Stimulated activated CD4-positive, alpha-beta T cell treated with anti-CD3 and anti-CD28 coated beads, Interleukin-15, amount 100 ng/mL, for 48 hours (primary cell): Measurements from ENCODE around the gene TSPAN14.

Experiments used
- DNase-seq, 2 donors: peaks; one replicate each; pipeline ENCODE4 v3.0.0-alpha.2; 2020; ENCODE audit warnings: low read depth in 2 of 2

The TSPAN14 gene

DNA sequence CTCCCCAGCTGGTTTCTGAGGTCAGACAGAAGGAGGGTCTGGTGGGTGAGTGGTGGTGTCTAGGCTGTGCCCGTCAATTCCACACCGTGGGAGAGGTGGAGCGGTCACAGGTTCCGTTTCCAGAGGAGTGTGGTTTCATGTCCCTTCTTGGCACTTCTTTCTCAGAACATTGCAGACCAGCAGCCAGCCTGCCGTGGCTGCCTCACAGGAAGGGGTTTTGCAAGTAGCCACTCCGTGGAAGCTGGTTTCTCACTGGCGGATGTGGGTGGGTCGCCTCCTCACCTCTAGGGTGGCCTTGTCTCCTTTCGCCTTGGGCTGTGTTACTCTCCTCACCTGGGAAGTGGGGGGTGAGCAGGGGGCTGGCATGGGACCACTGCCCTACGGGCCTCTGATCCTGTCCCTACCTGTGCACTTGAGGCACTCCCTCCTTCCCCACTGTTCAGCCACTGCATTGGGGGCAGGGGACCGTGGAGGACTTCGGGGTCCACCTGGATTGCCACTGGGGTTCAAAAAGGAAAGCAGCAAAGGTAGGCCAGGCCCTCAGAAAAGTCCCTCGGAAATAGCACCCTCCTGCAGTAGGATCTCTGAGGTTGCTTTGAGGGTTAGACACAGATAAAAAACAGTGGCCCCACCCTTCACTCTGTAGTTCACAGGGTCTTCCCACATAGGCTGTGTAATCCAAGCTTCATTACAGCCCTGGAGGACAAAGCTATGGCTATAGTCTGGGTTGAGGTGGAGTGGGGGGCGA lies 33.9 kb downstream of the TSPAN14 start:
- DNase-seq: no peak

DNA sequence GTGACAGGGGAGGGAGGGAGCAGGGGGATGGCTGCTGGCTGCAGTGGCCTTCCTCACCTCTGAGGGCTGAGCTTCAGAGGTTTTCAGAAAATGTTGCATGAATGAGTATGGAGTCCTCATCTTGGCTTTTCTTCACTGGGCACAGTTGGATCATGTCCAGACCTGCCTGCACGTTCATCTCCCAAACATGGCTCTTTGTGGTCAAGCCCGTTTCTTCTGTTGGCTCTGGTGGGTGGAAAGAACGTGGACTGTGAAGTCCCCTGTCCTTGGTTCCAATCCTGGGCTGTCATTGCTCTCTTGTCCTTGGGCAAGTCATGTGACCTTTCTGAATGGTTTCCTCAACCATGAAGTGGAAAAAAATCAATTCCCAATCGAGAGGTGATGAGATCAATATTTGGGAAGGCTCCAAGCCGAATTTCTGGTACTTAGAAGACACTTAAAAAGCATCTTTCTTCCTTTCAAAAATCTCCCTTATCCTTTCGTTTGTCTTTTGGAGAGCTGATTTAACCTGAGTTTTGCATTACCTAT lies 34.5 kb downstream of the TSPAN14 start:
- no peak for DNase-seq

DNA sequence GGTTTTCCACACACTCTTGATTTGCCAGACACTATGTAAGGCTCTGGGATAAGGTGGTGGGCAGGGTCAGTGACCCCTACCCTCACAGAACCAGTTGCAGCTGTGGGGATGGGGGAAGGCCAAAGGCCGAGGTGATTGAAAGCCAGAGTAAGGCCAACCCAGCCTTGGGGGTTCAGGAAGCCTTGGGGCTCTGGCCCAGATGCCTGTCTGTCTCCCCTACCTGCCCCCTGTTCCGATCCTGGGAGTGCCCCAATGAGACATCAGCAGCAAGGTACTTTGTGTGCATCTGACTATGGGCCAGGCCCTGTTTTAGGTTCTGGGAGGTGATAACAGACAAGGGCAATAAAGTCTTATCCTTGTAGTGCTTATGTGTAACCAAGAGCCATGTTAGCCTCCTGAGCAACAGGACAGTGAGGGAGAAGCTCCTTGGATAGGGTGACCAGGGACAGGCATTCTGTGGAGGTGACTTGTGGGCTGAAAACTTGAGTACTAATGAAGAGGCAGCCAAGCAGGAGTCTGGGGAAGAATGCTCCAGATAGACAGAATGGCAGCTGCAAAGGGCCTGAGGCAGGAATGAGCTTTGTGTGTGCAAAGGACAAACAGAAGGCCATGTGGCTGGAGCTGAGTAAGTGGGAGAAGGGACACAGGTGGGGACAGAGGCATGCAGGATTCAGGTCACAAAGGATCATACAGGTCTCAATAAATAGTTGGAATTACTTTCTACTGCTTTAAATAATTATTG lies 35.4 kb downstream of the TSPAN14 start:
- no peak for DNase-seq

DNA sequence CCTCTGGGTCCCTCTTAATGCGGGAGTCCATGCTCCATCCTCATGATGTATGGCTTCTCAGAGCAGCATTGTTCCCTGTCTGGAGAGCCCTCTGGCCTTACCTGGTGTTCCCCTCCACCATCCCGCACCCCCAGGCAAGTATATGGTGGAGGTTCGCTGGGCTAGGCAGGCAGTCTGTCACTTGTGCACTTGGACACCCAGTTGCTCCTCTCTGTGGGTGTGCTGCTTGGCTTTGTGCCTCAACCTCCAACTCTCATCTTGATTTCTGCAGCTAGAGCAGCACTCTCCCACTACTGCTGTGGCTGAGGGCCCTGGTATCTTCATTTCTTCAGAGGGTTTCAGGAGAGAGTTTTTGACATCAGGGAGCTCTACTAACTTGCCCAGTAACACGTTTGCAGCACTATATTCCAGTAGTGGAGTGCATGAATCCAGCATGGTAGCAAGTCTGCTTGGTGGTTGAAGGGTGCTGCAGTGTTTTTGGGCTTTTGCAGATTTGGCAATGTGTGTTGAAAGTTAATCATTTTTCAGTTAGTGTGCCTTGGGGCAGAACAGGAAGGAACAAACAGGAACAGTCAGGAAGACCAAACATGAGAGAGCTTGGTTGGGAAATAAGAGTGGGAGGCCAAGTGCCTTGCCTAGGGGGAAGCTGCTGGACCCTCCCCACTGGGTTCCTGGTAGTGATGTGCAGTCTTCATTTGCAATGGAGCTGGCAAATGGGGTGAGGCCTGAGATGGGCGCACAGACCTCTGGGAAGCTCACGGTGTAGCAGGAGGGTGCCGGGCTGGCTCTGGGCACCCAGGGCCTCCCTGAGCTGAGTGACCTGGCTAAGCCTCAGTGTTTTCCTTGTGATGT lies 37.4 kb downstream of the TSPAN14 start:
- DNase-seq: no peak

DNA sequence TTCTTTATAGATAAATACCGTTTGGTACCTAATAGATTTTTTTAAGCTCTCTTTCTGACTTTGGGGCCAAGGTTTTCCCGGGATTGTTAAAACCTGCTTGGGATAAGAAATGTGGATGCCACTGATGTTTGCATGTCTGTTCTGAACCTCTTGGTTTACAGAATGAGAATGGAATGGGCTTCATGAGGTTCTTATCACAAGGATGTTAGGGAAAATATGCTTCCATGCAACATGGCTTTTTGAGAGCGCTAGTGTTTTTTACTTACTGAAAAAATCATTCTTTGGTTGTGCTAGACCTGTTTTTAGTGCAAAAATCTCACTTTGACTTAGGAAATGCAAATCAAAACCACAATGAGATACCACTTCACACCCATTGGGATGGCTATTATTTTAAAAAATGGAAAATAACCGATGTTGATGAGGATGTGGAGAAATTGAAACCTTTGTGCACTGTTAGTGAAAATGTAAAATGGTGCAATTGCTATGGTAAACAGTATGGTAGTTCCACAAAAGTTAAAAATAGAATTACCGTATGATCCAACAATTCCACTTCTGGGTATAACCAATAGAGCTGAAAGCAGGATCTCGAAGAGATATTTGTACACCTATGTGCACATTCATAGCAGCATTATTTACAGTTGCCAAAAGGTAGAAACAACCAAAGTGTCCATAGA lies 38.9 kb downstream of the TSPAN14 start:
- no peak for DNase-seq

DNA sequence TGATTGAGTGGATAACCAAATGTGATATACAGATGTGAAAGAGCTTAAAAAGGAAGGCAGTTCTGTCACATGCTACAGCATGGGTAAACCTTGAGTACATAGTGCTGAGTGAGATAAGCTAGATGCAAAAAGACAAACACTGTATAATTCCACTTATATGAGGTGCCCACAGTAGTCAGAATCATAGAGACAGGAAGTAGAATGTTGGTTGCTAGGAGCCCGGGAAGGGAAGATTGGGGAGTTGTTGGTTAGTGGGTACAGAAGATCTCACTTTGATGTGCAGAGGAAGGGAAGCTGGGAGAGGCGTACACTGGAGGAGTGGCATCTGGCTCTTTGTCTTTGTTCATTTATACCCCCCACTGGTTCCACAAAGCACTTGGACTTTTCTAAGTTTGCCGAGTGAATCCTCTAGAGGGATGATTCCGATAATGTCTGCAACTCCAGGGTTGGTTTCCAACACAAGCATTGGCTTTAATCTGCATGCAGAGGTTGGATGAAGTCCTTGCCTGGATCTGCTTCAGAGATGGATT lies 39.5 kb downstream of the TSPAN14 start:
- no peak for DNase-seq

DNA sequence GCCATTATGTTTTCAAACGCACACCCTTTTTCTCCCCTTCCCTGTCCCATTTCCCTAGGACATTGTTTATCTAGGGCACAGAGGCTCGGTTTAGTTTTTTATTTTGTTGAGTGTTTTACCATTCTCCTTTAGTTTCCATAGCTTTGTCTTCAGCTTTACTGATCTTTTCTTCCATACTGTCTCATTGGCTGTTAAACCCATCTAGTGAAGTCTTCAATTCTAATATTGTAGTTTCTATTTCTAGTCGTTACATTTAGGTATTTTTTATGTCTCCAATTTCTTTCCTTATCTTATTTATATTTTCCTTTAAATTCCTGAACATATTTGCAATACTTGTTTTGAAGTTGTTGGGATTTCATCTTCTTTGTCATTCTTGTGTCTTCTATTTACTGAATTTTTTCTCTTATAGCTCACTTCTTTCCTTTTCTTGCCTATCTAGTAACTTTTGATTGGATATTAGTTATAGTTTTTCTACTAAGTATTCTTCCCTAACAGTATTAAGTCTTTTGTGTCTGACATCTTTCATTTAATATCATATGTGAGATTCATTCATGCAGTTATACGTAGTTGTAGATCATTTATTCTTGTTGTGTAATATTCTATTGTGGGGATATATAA lies 42.6 kb downstream of the TSPAN14 start:
- no peak for DNase-seq

DNA sequence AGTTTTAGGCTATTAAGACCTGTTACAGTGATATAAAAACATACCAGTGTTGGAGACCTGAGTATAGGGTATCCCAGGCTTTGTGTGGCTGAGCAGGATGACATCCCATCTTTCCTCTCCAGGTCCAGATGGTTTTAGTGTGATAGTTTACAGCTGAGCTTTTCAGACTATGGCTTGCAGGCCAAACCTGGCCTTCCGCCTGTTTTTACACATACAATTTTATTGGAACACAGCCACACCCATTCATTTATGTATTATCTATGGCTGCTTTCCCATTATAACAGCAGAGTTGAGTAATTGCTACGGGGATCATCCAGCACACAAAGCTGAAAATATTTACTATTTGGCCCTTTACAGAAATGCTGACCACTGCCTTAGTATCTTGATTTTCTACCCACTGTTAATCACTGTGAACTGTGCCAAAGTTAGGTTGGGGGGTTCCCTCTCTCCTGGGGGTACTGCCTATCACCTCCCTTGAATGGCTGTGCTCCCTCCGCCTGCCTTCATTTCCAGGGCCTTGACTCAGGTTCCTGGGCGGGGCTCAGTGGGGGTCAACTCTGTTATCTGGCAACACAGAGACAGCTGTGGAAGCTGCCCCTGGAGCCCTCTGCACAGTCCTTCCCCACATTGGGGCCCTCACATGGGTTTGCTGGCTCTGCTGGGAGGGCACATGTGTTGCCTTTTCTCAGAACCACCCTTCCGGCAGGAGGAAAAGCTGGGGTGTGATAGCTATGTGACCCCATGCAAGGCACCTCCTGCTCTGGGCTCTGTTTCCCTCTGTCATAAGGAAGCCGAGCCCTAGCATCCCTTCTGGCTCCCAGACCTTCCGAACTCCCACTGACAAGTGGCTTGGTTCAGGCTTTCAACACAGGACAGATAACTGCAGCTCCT lies 43.3 kb downstream of the TSPAN14 start:
- DNase-seq: no peak

DNA sequence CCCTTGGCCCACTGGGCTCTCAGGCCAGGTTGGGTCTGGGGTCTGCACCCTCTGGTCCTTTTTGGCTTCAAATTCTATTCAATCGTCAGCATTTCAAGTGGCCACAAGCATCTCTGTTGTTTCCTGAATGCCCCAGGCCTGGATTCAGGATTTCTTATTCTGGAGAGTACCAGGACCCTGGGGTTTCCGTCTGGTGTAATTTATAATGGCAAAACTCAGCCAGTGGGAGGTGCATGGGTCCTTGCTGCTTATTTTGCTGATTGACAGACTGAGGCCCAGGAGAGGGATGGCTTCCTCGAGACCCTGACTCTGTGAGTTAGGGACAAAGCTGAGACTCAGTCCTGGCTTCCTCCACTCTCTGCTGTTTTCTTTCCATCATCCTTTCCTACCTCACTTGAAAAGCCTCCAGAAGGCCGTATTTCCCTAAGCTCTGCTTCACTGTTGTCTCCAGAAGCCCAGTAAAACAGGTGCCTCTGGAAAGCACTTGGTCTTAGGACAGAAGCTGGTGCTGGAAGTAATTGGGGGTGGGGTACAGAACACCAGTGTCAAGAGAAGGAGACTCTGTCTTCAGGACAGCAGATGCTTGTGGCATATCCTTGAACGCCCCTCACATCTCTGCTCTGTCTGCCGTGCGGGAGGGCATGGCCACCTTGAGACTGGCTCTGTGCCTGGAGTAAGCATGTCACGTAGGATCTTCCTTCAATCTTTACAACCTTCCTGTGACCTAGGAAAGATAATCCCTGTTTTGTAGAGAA lies 44.1 kb downstream of the TSPAN14 start:
- no peak for DNase-seq

DNA sequence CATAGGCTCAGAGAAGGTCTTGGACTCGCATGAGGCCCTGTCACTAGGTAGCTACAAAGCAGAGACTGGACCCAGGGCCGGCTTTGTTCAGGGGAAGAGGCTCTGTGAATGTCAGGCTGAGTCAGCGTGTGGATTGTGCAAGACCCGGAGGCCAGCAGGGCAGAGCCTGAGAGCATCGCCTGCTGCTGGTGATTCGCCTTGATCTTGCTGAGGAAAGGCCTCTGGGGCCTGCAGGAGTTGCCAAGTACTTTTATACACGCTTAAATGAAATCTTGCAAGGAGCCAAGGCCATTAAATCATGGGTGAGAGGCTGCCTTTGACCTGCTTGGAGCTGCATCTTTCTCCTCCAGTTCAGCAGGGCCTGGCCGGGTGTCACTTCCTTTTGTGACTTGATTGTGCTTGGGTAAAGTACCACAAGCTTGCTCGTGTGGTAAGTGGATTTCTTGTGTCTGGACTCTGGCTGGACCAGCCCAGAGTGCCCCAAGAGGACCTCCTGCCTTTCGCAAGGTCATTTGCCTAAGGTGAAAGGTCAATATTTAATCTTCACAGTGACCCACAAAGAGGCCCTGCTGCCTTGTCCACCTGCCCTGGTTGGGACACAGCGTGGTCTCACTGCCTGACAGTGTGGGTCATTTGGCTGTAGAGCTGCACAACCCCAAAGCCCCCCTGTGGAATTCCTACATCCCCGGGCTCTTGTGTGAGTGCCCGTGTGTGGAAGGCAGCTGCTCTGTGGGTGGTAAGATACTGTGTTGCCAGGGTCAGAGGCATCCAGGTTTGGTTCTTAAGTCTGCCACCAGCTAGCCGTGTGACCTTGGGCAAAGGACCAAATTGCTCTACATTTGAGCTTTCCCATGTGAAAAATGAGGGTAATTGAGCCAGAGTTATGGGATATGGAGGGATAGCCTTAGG lies 45.0 kb downstream of the TSPAN14 start:
- peak; percentile 71 to 73 for DNase-seq

DNA sequence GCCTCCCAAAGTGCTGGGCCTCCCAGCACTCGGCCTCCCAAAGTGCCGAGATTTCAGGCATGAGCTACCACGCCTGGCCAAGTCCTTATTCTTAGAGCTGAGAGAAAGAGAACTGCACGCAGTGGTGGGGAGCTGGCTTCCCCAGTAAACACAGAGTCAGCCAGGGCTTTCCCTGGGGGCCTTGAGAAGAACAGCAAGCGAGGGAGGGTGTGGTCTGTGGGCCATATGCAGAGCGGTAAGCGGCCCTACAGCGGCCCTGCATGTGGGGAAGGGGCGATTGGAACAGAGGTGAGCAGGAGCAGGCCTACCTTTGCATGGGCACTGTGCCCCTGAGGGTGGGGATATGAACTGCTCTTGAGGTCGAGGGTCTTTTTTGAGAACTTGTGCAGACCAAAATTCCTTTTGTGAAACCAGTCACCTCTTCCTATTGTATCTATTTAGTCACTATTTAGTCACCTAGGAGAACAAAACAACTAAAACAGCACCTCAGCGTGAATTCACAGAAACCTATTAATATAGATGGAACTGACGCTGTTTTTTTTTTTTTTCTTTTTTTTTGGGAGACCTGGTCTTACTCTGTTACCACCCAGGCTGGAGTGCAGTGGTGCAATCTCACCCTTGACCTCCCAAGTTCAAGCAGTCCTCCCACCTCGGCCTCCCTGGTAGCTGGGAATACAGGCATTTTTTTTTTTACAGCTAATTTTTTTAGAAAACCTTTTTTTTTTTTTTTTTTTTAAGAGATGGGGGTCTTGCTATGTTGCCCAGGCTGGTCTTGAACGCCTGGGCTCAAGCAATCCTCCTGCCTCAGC lies 46.7 kb downstream of the TSPAN14 start:
- DNase-seq: peak; percentile 45 to 50

DNA sequence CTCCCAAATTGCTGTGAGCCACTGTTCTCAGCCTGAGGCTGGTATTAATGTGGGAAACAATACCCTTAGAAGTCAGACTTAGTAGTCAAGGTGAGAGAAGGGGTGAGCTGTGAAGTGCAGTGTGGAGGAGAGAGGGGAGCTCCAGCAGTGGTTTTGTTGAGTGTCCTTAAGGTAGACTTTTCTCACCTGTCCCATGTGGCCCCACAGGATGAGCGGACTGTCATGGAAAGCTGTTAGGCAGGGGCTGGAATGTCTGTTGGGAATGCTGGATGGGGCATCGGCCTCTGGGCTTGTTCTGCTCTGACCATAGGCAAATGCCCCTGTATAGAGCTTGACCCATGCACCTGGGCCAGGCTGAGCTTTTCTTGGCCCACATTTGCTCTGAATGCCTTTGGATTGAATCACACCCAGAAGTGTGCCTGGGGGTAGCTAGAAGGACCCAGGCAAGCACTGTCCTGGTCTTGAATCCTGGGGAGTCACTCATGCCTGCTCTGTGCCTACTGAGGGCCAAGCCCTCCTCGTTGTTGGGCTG lies 47.3 kb downstream of the TSPAN14 start:
- no peak for DNase-seq

DNA sequence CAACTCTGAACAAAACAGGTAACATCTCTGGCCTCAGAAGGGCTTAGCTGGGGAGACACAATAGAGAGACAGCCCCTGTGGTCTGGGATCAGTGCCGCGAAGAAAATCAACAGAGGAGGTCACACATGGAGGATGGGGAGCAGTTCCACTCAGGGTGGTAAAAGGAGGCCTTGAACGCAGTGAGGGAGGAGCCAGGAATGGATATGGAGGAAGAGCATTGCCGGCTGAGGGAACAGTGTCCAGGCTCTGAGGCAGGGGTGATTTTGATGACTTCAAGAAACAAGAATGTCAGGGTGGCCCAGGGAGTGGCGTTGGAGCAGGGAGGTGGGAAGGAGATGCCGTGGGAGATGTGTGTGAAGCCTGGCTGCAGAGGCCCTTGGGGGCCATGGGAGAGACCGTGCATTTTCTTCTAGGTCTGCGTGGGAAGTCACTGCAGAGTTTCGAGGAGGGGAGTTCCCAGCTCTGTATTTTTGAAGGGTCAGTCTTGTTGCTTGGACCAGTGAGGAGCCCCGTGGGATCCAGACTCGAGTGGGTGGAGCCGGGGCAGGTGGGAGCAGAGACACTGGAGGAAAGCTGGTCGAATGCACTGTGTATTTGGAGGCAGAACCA lies 47.9 kb downstream of the TSPAN14 start:
- DNase-seq: no peak

DNA sequence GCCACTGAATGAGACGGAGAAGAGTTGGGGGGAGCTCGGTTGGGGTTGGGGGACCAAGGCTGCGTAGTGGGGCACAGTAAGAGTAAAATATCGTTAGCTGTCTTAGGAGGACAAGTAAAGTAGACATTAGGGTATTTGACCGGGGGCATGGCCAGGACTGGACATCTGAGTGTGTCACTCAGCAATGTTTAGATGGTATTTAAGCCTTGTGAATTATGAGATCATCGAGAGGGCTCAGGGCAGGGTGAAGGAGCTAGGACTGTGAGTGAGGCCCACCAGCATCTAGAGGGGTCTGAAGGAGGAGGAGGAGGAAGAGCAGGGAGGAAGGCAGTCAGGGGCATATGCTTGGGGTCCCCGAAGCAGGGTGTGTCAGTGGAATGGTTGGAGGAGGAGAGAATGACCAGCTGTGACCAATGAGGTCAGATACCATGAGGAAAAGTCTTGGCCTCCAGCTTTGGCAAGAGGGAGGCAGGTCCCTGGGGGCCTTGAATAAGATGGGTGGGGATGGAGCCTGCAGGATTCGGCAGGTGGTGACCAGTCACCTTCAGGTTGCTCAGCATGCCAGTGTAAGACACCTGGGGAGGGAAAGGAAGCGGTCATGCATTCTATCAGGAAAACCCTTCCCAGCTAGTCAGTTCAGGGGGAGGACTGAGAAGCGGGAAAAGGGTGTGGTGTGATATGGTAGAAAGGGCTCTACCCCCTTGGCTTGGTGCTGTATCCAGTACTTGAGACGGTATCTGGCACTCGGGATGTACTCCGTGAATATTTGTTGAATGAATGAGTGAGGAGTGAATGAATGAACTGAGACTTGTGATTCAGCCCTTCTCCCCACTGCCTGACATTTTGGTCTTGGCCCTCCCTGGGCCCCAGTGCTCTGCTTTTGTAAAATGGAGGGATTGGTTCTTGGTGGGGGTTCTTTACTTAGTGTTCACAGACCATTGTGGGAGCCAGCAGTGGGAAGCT lies 48.8 kb downstream of the TSPAN14 start:
- no peak for DNase-seq

DNA sequence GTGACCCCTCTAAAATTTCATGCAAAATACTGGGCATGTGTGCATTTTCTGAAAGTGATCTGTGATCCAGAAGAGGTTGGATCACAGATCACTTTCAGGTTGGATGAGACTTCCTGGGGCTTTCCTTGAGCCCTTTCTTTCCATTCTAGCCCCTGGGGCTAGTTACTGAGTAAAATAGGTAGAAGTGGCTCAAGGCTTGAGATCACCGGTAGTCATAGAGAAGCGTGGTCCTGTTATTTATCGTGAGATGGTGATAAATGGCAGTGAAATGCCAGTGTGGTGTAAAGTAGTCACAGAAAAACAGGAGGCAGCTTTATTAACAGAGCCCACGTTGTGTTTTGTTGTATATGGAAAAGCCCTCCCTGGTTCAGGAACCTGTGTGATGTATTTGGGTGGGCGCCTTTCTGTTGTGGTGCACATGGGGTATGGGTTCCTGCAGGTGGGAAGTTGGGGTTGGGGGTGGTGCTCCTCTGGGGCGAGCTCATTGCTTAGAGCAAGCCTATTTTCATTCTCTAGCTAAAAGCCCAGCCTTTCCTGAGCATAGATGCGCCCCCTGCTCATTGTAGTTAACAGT lies 49.6 kb downstream of the TSPAN14 start:
- DNase-seq: no peak
